Adrenal gland (tissue), 5 donors: Measurements from ENCODE around the gene ZZZ3.

Experiments used
- CTCF ChIP-seq, 6 experiments: fragments of 450-650 bp in 4 of 6; fragments of 200-600 bp in 2 of 6; sonication (generic) in 1 of 6; IDR thresholded peaks; 1 replicate in 5 of 6; 2 replicates in 1 of 6; pipeline versions ENCODE4 v1.5.1 to v1.8.0; 2016 to 2021; ENCODE audit warnings: antibody characterized with exemption in 6 of 6, mild to moderate bottlenecking in 2 of 6, moderate library complexity in 1 of 6
- POLR2A ChIP-seq, 2 donors: fragments of 450-650 bp; IDR thresholded peaks; one replicate each; pipeline ENCODE4 v1.6.1; 2017; ENCODE audit warnings: antibody characterized with exemption in 2 of 2, mild to moderate bottlenecking in 2 of 2, moderate library complexity in 1 of 2
- donor health status: DM: no; HTN: no; CAD: no.

- TF ChIP-seq CTCF (IDR thresholded peaks at IDR 0.05) (no peak), POLR2A (IDR thresholded peaks at IDR 0.05) (no peak)
Measured at GRCh38 chr1:77688939-77689338, 6.5 kb upstream of the ZZZ3 start.
